ENCODE measurements around the gene MICAL1.

DNA sequence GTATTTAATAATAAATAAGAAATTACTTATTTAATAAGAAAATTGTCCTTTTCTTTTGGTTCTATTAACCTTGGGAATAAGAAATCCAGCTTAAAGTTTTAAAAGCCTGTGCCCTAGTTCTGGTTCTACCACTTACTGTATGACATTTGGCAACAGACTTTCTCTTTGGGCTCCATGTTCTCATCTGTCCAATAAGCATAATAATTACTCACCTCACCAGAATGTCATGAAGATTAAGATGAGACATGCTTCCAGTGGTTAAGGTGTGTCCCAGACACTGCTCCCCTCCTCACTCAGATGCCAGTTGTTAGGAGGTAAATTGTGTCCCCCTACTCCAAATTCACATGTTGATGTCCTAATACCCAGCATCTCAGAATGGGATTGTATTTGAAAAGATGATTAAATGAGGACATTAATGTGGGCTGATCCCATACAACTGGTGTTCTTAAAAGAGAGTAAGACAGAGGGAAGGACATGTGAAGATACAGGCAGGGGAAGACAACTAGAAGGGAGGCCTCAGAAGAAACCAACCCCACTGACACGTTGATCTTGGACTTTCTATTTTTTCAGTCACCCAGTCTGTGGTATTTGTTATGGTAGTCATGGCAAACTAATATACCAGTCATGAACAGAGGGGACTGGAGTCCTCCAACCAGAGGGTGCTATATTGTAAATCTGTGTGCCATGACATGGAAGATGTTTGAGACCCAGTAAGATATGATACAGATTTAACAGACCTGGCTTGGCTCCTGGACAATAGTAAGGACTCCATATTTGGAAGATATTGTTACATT, 6.4 kb upstream of the MICAL1 start:
- TF ChIP-seq, protein P1, sequence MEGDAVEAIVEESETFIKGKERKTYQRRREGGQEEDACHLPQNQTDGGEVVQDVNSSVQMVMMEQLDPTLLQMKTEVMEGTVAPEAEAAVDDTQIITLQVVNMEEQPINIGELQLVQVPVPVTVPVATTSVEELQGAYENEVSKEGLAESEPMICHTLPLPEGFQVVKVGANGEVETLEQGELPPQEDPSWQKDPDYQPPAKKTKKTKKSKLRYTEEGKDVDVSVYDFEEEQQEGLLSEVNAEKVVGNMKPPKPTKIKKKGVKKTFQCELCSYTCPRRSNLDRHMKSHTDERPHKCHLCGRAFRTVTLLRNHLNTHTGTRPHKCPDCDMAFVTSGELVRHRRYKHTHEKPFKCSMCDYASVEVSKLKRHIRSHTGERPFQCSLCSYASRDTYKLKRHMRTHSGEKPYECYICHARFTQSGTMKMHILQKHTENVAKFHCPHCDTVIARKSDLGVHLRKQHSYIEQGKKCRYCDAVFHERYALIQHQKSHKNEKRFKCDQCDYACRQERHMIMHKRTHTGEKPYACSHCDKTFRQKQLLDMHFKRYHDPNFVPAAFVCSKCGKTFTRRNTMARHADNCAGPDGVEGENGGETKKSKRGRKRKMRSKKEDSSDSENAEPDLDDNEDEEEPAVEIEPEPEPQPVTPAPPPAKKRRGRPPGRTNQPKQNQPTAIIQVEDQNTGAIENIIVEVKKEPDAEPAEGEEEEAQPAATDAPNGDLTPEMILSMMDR (IDR thresholded peaks at IDR 0.05): no peak
- TF ChIP-seq EZH2phosphoT487 (IDR thresholded peaks at IDR 0.05) (no peak), EZH2 (IDR thresholded peaks at IDR 0.05) (no peak)

All from neural progenitor cell (in vitro differentiated cells).